SU-DHL-6 (cell line): Measurements from ENCODE around the gene PPM1N.

Experiments used
- EZH2phosphoT487 ChIP-seq: fragments of 200-600 bp; sonication (generic), shearing (Covaris generic); conservative IDR thresholded peaks from 2 replicates; pipeline ENCODE4 v1.6.1; 2018; ENCODE audit warnings: mild to moderate bottlenecking, antibody characterized with exemption, low read length, moderate library complexity, mixed read lengths
- TF ChIP-seq, protein P1 (sequence below): fragments of 200-600 bp; sonication (generic); IDR thresholded peaks from one replicate; pipeline ENCODE4 v1.5.1; 2017; ENCODE audit warnings: antibody characterized with exemption, mild to moderate bottlenecking, low read length, moderate library complexity; ENCODE audit not compliant: insufficient read depth, poor library complexity, severe bottlenecking

DNA sequence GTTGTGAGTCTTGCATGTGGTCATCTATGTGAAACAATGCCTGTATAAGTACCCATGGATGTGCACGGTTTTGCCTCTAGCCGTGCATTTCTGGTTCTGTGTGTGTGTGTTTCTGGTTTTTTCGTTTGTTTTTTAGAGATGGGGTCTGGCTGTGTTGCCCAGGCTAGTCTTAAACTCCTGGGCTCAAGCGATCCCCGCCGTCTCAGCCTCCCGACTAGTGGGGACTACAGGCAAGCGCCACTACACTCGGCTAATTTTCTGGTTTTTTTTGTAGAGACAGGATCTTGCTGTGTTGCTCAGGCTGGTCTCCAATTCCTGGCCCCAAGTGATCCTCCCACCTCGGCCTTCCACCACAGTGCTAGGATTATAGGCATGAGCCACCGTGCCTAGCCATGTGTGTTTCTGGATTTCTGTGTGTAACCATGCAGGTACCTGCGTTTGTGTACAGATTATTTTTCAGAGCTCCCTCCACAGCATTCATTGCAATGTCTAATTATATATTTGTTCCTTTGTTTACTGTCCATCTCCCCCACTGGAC is 46.3 kb upstream of the PPM1N start:
- TF ChIP-seq, protein P1, sequence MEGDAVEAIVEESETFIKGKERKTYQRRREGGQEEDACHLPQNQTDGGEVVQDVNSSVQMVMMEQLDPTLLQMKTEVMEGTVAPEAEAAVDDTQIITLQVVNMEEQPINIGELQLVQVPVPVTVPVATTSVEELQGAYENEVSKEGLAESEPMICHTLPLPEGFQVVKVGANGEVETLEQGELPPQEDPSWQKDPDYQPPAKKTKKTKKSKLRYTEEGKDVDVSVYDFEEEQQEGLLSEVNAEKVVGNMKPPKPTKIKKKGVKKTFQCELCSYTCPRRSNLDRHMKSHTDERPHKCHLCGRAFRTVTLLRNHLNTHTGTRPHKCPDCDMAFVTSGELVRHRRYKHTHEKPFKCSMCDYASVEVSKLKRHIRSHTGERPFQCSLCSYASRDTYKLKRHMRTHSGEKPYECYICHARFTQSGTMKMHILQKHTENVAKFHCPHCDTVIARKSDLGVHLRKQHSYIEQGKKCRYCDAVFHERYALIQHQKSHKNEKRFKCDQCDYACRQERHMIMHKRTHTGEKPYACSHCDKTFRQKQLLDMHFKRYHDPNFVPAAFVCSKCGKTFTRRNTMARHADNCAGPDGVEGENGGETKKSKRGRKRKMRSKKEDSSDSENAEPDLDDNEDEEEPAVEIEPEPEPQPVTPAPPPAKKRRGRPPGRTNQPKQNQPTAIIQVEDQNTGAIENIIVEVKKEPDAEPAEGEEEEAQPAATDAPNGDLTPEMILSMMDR: no peak
- TF ChIP-seq EZH2phosphoT487: no peak
